GM18517 (cell line): ENCODE results near the gene DNAJB6.

ENCODE experiments used
- ATAC-seq: cut with Tn5 transposase; IDR thresholded peaks from one replicate; pipeline ENCODE4 v1.9.1; 2021; ENCODE audit warnings: mild to moderate bottlenecking, moderate library complexity; ENCODE audit not compliant: unreplicated experiment

The DNAJB6 gene

DNA sequence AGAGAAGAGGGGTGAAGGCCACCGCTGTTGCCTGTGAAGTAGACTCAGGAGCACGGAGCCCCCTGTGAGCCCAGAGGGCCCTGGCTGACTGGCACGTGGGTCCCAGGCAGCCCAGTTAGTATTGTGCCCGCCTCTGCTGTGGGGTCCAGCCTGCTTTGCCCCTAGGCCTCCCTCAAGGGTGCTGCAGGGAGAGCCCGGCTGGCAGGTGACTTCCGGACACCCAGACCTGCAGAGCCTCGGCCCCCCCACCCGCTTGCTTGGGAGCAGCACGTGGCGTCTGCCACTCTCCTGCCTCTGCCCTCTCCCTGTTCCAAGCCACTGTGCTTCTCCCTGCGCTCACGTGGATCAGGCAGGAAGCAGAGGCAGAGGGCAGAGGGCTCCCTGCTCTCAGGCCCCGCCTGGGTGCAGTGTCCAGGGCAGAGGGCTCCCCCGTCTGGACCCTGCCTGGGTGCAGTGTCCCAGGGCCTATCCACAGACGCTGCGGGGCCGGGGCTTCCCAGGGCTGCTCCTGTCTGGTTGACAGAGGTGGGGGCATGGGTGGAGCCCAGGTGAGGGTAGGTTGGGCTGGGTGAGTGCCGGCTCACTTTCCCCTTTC lies 88.4 kb downstream of the DNAJB6 start:
- ATAC-seq, result no peak

DNA sequence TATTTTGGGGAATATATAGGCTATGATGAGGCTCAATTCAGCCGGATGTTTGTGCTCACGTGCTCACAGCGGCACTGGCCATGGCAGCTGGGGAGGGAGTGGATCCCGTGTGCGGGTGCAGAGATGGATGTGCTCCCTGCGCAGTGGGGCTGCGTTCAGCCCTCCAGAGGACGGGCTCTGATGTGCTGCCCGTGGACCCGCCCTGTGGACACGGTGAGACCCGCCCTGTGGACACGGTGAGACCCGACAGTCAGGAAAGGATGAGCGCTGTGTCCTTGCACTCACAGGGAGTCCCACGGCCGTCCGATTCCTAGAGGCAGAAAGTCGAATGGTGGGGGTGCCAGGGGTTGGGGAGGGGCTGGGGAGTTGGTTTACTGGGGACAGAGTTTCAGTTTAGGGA lies 89.0 kb downstream of the DNAJB6 start:
- no peak for ATAC-seq

- ATAC-seq, result no peak
These were observed 89.9 kb downstream of the DNAJB6 start for GRCh38 chr7:157426463-157427301.

GRCh38 chr7:157427811-157428553 lies 91.2 kb downstream of the DNAJB6 start:
- no peak for ATAC-seq

- ATAC-seq, result no peak
These were observed 91.7 kb downstream of the DNAJB6 start for GRCh38 chr7:157428554-157428945.

DNA sequence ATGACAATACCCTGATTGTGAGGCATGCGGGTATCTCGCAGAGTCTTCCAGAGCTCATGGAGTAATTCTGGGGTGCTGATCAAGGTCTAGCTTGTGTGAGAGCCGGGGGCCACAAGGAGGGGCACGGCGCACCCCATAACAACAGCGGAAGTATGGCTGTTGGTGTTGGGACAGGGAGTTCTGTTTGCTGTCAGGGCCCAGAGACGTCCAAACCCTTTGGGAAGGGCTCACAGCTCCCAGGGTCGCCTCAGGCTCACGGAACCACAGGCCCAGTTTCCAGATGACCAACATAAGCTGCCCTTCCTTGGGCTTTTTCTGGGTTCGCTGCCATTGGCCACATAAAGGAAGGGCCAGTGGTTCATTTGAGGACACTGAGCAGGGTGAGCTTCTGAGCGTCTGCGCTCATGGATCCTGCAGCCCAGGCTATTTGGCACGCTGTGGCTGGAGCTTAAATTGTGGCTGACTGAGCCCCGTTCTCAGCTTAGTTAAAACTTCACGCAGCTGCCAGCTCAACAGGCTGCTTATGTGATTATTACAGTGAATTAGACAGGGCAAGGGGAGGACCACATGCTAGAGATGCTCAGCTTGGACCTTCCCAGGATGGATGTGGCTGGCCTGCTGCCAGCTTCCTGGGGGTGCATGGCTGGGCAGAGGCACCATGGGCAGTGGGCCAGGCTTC lies 92.3 kb downstream of the DNAJB6 start:
- no peak for ATAC-seq

DNA sequence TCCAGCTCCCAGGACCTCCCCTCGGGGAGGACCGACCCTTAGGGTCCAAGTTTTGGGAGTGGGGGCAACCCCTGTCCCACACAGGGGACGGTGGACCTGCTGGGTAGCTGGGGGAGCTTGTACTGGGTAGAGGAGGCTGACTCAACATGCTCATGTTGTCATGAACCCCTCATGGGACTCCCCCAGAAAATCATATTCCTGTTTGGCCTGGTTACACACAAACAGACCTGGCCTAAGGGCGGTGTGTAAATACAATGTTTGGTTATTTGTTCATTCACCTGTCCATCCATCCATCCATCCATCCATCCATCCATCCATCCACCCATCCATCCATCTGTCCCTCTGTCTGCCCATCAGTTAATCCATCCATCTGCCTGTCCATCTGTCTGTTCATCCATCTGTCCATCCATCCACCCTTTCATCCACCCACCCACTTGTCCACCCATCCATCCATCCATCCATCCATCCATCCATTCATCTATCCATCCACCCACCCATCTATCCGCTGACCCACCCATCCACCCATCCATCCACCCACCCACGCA lies 92.9 kb downstream of the DNAJB6 start:
- no peak for ATAC-seq

GRCh38 chr7:157430721-157431120 lies 93.9 kb downstream of the DNAJB6 start:
- no peak for ATAC-seq

GRCh38 chr7:157431173-157431950 lies 94.6 kb downstream of the DNAJB6 start:
- no peak for ATAC-seq

DNA sequence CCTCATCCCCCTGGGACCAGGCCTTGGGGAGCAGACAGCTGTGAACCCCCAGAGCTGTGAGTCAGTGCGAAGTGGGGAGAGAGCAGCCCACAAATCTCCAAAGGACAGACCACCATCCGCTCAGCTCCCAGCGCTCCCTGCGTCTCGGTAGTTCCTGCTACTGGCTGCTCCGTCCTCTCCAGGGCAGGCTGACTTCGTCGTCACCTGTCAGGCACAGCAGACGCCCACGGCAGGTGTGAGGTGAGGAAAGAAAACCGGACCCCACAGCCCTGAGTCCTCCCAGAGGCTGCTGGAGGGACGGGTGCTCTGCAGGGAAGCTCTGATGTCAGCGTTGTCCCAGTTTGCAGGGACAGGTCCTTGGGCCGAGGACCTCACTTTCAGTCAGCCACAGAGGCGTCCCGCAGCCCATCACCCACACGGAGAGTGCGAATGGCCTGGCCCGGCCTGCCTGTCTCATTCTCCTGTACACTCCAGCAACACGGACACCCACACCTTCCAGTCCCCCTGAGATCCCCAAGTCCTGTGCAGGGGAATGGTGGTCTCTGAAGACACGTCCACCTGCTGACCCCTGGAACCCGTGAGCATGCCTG lies 95.2 kb downstream of the DNAJB6 start:
- no peak for ATAC-seq

GRCh38 chr7:157432541-157432956 lies 95.7 kb downstream of the DNAJB6 start:
- no peak for ATAC-seq

- ATAC-seq, result no peak
These were observed 96.3 kb downstream of the DNAJB6 start for GRCh38 chr7:157432957-157433576.

- ATAC-seq, result no peak
These were observed 96.8 kb downstream of the DNAJB6 start for GRCh38 chr7:157433628-157434027.

- ATAC-seq, result no peak
These were observed 97.4 kb downstream of the DNAJB6 start for GRCh38 chr7:157434231-157434630.

DNA sequence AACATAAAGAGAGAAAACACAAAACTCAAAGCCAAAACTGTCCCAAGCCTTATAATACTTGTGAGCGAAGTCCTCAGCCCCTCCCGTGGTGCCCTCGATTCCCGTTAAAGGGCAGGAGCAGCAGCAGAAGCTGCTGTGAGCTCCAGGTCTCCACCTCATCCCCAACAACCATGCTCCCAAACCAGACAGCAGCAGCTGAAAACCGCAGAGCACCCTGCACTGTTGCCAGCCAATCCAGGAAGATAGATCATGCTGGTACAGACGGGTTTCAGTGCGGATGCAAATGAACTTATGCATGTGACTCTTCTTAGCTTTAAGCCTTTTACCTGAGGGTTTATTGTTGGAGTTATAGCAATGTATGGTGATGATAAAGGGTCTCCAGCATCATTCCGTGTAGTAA lies 97.9 kb downstream of the DNAJB6 start:
- no peak for ATAC-seq

GRCh38 chr7:157436076-157436475 lies 99.3 kb downstream of the DNAJB6 start:
- no peak for ATAC-seq

- no peak for ATAC-seq
These were observed 100.1 kb downstream of the DNAJB6 start for GRCh38 chr7:157436763-157437480.

DNA sequence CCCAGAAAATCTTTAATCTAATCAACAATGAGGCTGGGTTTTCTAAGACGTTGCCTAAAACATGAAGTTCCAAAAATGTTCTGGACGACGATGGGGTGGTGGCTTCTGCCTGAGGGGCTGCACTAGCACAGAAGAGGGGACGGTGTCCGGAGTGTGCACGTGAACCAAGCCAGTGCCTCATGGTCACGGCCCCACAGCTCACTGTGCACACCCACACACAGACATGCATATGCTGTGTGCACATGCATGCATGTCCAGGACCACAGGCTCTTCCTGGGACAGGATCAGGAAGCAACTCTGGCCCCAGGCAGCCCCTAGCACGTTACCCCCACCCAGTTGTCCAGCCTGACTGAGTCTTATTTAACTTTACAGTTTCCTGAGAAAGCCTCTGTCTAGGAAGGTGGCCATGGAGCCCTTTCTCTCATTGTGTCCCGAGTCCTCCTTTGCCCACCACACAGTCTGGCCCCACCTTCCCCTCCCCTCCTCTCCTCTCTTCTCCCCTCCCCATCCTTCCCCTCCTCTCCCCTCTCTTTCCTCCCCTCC lies 100.8 kb downstream of the DNAJB6 start:
- no peak for ATAC-seq
